CD4-positive, CD25-positive, alpha-beta regulatory T cell (primary cell): ENCODE measurements around the gene RAPGEF5. TPM values are rescaled to one million over a fixed set of nuclear protein-coding genes. Genes with fewer than 3 reads are reported as not detected.

ENCODE experiments used
- ATAC-seq, 2 donors: fragments of 150-1000 bp; cut with Tn5 transposase; one replicate each; pipeline ENCODE4 v1.10.0; 2021; ENCODE audit warnings: low read depth in 2 of 2, moderate number of reproducible peaks in 2 of 2, moderate library complexity in 1 of 2
- DNase-seq, 3 donors: peaks; one replicate each; pipeline versions ENCODE4 v3.0.0 to v3.0.0-alpha.2; 2012 to 2022; ENCODE audit warnings: mixed read lengths in 1 of 3
- H3K27ac ChIP-seq: one replicate; pipeline ENCODE4 v1.7.0; 2013; ENCODE audit warnings: mild to moderate bottlenecking, low read length; ENCODE audit not compliant: insufficient read depth, poor library complexity, severe bottlenecking
- H3K27me3 ChIP-seq: one replicate; pipeline ENCODE4 v1.7.0; 2013; ENCODE audit warnings: low read length; ENCODE audit not compliant: control insufficient read depth, insufficient read depth
- H3K36me3 ChIP-seq: one replicate; pipeline ENCODE4 v1.7.0; 2013; ENCODE audit warnings: mild to moderate bottlenecking, low read length, moderate library complexity; ENCODE audit not compliant: control insufficient read depth, insufficient read depth
- H3K4me1 ChIP-seq: 2 replicates; pipeline ENCODE4 v1.7.0; 2013; ENCODE audit warnings: mild to moderate bottlenecking, low read length; ENCODE audit not compliant: insufficient read depth, control insufficient read depth, poor library complexity, severe bottlenecking
- H3K4me3 ChIP-seq: one replicate; pipeline ENCODE4 v1.7.0; 2013; ENCODE audit warnings: low read depth, mild to moderate bottlenecking, low read length, moderate library complexity
- H3K9me3 ChIP-seq, 2 experiments: 1 replicate in 1 of 2; 2 replicates in 1 of 2; pipeline ENCODE4 v1.7.0; 2013; ENCODE audit warnings: low read length in 2 of 2, mild to moderate bottlenecking in 1 of 2, moderate library complexity in 1 of 2; ENCODE audit not compliant: control insufficient read depth in 2 of 2
- H3K27ac Mint-ChIP-seq, 3 donors: one replicate each; pipeline ENCODE4 v1.8.0; 2020 to 2022; ENCODE audit warnings: mild to moderate bottlenecking in 3 of 3, mixed read lengths in 3 of 3, moderate library complexity in 2 of 3
- H3K27me3 Mint-ChIP-seq: one replicate; pipeline ENCODE4 v1.8.0; 2022; ENCODE audit warnings: mild to moderate bottlenecking, mixed read lengths
- H3K36me3 Mint-ChIP-seq: one replicate; pipeline ENCODE4 v1.8.0; 2020; ENCODE audit warnings: mixed read lengths
- H3K4me1 Mint-ChIP-seq, 4 donors: one replicate each; pipeline ENCODE4 v1.8.0; 2020 to 2022; ENCODE audit warnings: mixed read lengths in 4 of 4, mild to moderate bottlenecking in 1 of 4
- H3K4me3 Mint-ChIP-seq, 4 donors: one replicate each; pipeline ENCODE4 v1.8.0; 2020 to 2022; ENCODE audit warnings: mild to moderate bottlenecking in 4 of 4, mixed read lengths in 4 of 4, moderate library complexity in 3 of 4
- H3K9me3 Mint-ChIP-seq, 7 donors: one replicate each; pipeline ENCODE4 v1.8.0; 2020 to 2022; ENCODE audit warnings: mixed read lengths in 7 of 7, mild to moderate bottlenecking in 3 of 7, moderate library complexity in 2 of 7
- polyA plus RNA-seq, 4 donors: library from polyadenylated mRNA; unstranded; fragments of 300-500 nt; fragmentation: Illumina TruSeq; gene quantifications; one replicate each; pipeline ENCODE4 v1.2.3, GENCODE V29; 2021
- total RNA-seq: library from RNA; stranded (reverse); gene quantifications from one replicate; pipeline ENCODE4 v1.2.3, GENCODE V29; 2022

The RAPGEF5 gene
- total and polyA plus RNA-seq, 5 donors from 2014 or later: not detected

DNA sequence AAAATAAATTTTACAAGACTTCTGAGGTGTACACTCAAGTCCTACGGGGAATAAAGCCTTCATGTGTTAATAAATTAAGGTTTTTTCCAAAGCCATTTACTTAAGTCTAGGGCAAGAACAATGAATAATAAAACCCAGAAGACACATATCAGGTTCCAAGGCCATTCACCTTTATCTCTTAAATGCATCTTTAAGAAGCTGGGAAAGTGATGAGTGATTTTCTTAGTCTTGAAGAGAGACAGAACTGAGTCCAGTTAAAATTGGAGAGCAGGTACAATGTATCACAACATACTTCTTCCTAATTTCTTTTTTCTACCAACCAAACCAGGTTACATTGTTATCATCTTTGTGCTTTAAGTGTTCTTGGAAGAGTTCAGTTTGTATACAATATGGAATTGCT lies 189.5 kb downstream of the RAPGEF5 start:
- Mint-ChIP-seq H3K27ac (no peak overlapping the region), H3K36me3 (no peaks in the 10 kb centered on the region)
- no peak for ATAC-seq

GRCh38 chr7:22166928-22167327 lies 190.0 kb downstream of the RAPGEF5 start:
- Mint-ChIP-seq H3K27me3 (no peaks in the 10 kb centered on the region), H3K9me3 (no peaks in the 10 kb centered on the region), H3K27ac (no peak overlapping the region), H3K36me3 (no peaks in the 10 kb centered on the region), H3K4me3 (no peak overlapping the region), H3K4me1 (no peaks in the 10 kb centered on the region)
- Histone ChIP-seq H3K36me3 (no peaks in the 10 kb centered on the region), H3K4me1 (no peaks in the 10 kb centered on the region), H3K27me3 (peaks cover 3% of the 10 kb centered on the region), H3K9me3 (no peaks in the 10 kb centered on the region), H3K27ac (no peak overlapping the region), H3K4me3 (no peak overlapping the region)
- no peak for ATAC-seq
- DNase-seq: no peak

More for the DNA sequence above, 189.5 kb downstream of the RAPGEF5 start:
- Mint-ChIP-seq H3K27me3 (no peaks in the 10 kb centered on the region), H3K4me1 (no peaks in the 10 kb centered on the region), H3K4me3 (no peak overlapping the region), H3K9me3 (no peaks in the 10 kb centered on the region)
- H3K4me3 ChIP-seq: no peak overlapping the region
- no peaks in the 10 kb centered on the region for H3K9me3 ChIP-seq
- peaks cover 3% of the 10 kb centered on the region for H3K27me3 ChIP-seq
- no peak overlapping the region for H3K27ac ChIP-seq
- DNase-seq: no peak
- H3K4me1 ChIP-seq: no peaks in the 10 kb centered on the region
- no peaks in the 10 kb centered on the region for H3K36me3 ChIP-seq

GRCh38 chr7:22159341-22159740 lies 197.6 kb downstream of the RAPGEF5 start:
- no peaks in the 10 kb centered on the region for H3K27me3 ChIP-seq
- DNase-seq (no peak), ATAC-seq (no peak)
- H3K27me3 Mint-ChIP-seq: peaks cover 9% of the 10 kb centered on the region
- no peak overlapping the region for H3K4me3 ChIP-seq
- no peaks in the 10 kb centered on the region for H3K4me1 ChIP-seq
- no peaks in the 10 kb centered on the region for H3K9me3 Mint-ChIP-seq
- no peak overlapping the region for H3K27ac Mint-ChIP-seq
- H3K36me3 ChIP-seq: no peaks in the 10 kb centered on the region
- H3K4me1 Mint-ChIP-seq: no peaks in the 10 kb centered on the region
- no peaks in the 10 kb centered on the region for H3K36me3 Mint-ChIP-seq
- H3K27ac ChIP-seq: no peak overlapping the region
- H3K4me3 Mint-ChIP-seq: no peak overlapping the region
- no peaks in the 10 kb centered on the region for H3K9me3 ChIP-seq

DNA sequence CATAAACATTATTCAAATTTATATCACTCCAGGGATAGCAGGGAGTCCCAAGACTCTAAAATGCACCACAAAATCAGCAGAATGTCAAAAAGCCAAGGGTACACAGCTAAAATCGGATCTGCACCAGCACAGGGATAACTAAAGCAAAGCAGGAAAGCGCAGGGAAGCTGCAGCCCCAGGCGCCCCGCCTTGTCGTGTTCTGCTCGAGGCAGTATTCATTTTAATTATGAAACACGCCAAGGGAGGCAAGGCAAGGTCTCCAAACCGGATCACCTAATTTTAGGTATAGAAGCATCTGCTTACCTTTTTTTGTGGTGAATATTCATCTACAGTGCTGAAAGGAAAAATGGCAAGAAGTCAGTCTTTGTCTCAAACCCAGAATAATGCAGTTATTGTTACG lies 199.4 kb downstream of the RAPGEF5 start:
- DNase-seq (no peak), ATAC-seq (no peak)
- Histone ChIP-seq H3K4me3 (no peak overlapping the region), H3K9me3 (no peaks in the 10 kb centered on the region), H3K36me3 (no peaks in the 10 kb centered on the region), H3K4me1 (no peaks in the 10 kb centered on the region), H3K27ac (no peak overlapping the region), H3K27me3 (no peaks in the 10 kb centered on the region)
- no peaks in the 10 kb centered on the region for H3K9me3 Mint-ChIP-seq
- no peak overlapping the region for H3K4me3 Mint-ChIP-seq
- no peak overlapping the region for H3K27ac Mint-ChIP-seq
- H3K36me3 Mint-ChIP-seq: no peaks in the 10 kb centered on the region
- peaks cover 9% of the 10 kb centered on the region for H3K27me3 Mint-ChIP-seq
- H3K4me1 Mint-ChIP-seq: no peaks in the 10 kb centered on the region

- H3K27me3 Mint-ChIP-seq: peaks cover 9% of the 10 kb centered on the region
- no peak overlapping the region for H3K27ac Mint-ChIP-seq
- ATAC-seq (no peak), DNase-seq (no peak)
- no peaks in the 10 kb centered on the region for H3K4me1 Mint-ChIP-seq
- Histone ChIP-seq H3K4me1 (no peaks in the 10 kb centered on the region), H3K27me3 (no peaks in the 10 kb centered on the region), H3K9me3 (no peaks in the 10 kb centered on the region), H3K36me3 (no peaks in the 10 kb centered on the region), H3K27ac (no peak overlapping the region), H3K4me3 (no peak overlapping the region)
- H3K36me3 Mint-ChIP-seq: no peaks in the 10 kb centered on the region
- H3K9me3 Mint-ChIP-seq: no peaks in the 10 kb centered on the region
- no peak overlapping the region for H3K4me3 Mint-ChIP-seq
Observed at GRCh38 chr7:22156205-22156604, 200.7 kb downstream of the RAPGEF5 start.

- ATAC-seq (no peak), DNase-seq (peak in 1 of 3 donors; percentile 22)
- no peaks in the 10 kb centered on the region for H3K9me3 ChIP-seq
- Mint-ChIP-seq H3K27ac (no peak overlapping the region), H3K4me1 (no peaks in the 10 kb centered on the region), H3K27me3 (peaks cover 9% of the 10 kb centered on the region), H3K36me3 (no peaks in the 10 kb centered on the region), H3K9me3 (no peaks in the 10 kb centered on the region), H3K4me3 (no peak overlapping the region)
- no peak overlapping the region for H3K4me3 ChIP-seq
- no peak overlapping the region for H3K27ac ChIP-seq
- H3K4me1 ChIP-seq: no peaks in the 10 kb centered on the region
- no peaks in the 10 kb centered on the region for H3K27me3 ChIP-seq
- H3K36me3 ChIP-seq: no peaks in the 10 kb centered on the region
Observed at GRCh38 chr7:22154143-22154529, 202.8 kb downstream of the RAPGEF5 start.

- H3K4me1 ChIP-seq: no peaks in the 10 kb centered on the region
- Mint-ChIP-seq H3K36me3 (no peaks in the 10 kb centered on the region), H3K4me3 (no peak overlapping the region), H3K27me3 (peaks cover 9% of the 10 kb centered on the region), H3K27ac (no peak overlapping the region), H3K4me1 (peaks cover 0 to under 1% (median 0%) of the 10 kb centered on the region in 4 donors), H3K9me3 (no peaks in the 10 kb centered on the region)
- H3K27me3 ChIP-seq: no peaks in the 10 kb centered on the region
- H3K36me3 ChIP-seq: no peaks in the 10 kb centered on the region
- no peaks in the 10 kb centered on the region for H3K9me3 ChIP-seq
- no peak overlapping the region for H3K27ac ChIP-seq
- DNase-seq (no peak), ATAC-seq (no peak)
- no peak overlapping the region for H3K4me3 ChIP-seq
Observed at GRCh38 chr7:22153432-22154142, 203.4 kb downstream of the RAPGEF5 start.

- Mint-ChIP-seq H3K4me1 (peaks cover 0 to 8% (median 0%) of the 10 kb centered on the region in 4 donors), H3K4me3 (no peak overlapping the region), H3K9me3 (no peaks in the 10 kb centered on the region), H3K27ac (no peak overlapping the region), H3K36me3 (no peaks in the 10 kb centered on the region), H3K27me3 (peaks cover 8% of the 10 kb centered on the region)
- Histone ChIP-seq H3K9me3 (no peaks in the 10 kb centered on the region), H3K27me3 (no peaks in the 10 kb centered on the region), H3K4me1 (no peaks in the 10 kb centered on the region), H3K4me3 (no peak overlapping the region), H3K36me3 (no peaks in the 10 kb centered on the region), H3K27ac (no peak overlapping the region)
- ATAC-seq (no peak), DNase-seq (no peak)
Observed at GRCh38 chr7:22152690-22153089, 204.3 kb downstream of the RAPGEF5 start.
